ENCODE data around the gene SIM2.

GRCh38 chr21:36707763-36708285 lies 8.9 kb downstream of the SIM2 start:
- TF ChIP-seq POLR2A (IDR thresholded peaks at IDR 0.05) (no peak), CTCF (IDR thresholded peaks at IDR 0.05) (no peak)
